PC-3 (cell line): ENCODE measurements around the gene HEXIM1. TPM values are rescaled to one million over a fixed set of nuclear protein-coding genes. Genes with fewer than 3 reads are reported as not detected.

Source experiments
- ATAC-seq: fragments of 200-7000 bp; cut with Tn5 transposase; 2 replicates; pipeline ENCODE4 v1.9.1; 2020; ENCODE audit warnings: mild to moderate bottlenecking, moderate library complexity
- BruUV-seq: library from RNA; stranded (reverse); fragments of 400-500 nt; replicated peaks from 2 replicates; lab custom pipeline; 2021; lab: Mats Ljungman, UMichigan
- CTCF ChIA-PET: fragments of 300-600 bp; sonication (Branson Sonifier 250); formaldehyde crosslinking; loops from one replicate; lab custom pipeline; 2022; ENCODE audit warnings: antibody characterized with exemption; lab: Charles Lee
- POLR2A ChIA-PET: fragments of 300-600 bp; sonication (Branson Sonifier 250); formaldehyde crosslinking; loops from one replicate; lab custom pipeline; 2022; ENCODE audit warnings: antibody characterized with exemption; ENCODE audit not compliant: unreplicated experiment; lab: Charles Lee
- DNase-seq: peaks from one replicate; pipeline ENCODE4 v3.0.0-alpha.2; 2015
- H2AFZ ChIP-seq: fragments of 300-600 bp; sonication (generic); 2 replicates; pipeline ENCODE4 v1.6.0; 2016; ENCODE audit warnings: antibody characterized with exemption, low read length
- H3F3A ChIP-seq: fragments of 300-600 bp; sonication (generic); one replicate; pipeline ENCODE4 v1.6.0; 2017; ENCODE audit warnings: antibody characterized with exemption, low read length, control low read depth, mild to moderate bottlenecking; ENCODE audit not compliant: unreplicated experiment
- H3K27ac ChIP-seq: fragments of 300-600 bp; sonication (generic); 2 replicates; pipeline ENCODE4 v1.5.1; 2016; ENCODE audit warnings: mild to moderate bottlenecking, low read length
- H3K27me3 ChIP-seq: fragments of 300-600 bp; sonication (generic); 2 replicates; pipeline ENCODE4 v1.6.1; 2016; ENCODE audit warnings: low read length, mixed read lengths
- H3K36me3 ChIP-seq: fragments of 300-600 bp; sonication (generic); 2 replicates; pipeline ENCODE4 v1.6.1; 2016; ENCODE audit warnings: low read depth, mixed run types, low read length, mixed read lengths
- H3K4me1 ChIP-seq: fragments of 300-600 bp; sonication (generic); 2 replicates; pipeline ENCODE4 v1.5.1; 2016; ENCODE audit warnings: low read length; ENCODE audit not compliant: insufficient read depth
- H3K4me2 ChIP-seq: fragments of 300-600 bp; sonication (generic); 2 replicates; pipeline ENCODE4 v1.6.0; 2016; ENCODE audit warnings: low read length
- H3K4me3 ChIP-seq: fragments of 300-600 bp; sonication (generic); 2 replicates; pipeline ENCODE4 v1.5.1; 2016; ENCODE audit warnings: mild to moderate bottlenecking, low read length, mixed read lengths
- H3K79me2 ChIP-seq: fragments of 300-600 bp; sonication (generic); 2 replicates; pipeline ENCODE4 v1.6.1; 2017; ENCODE audit warnings: low read length, mixed read lengths
- H3K9ac ChIP-seq: fragments of 300-600 bp; sonication (generic); 2 replicates; pipeline ENCODE4 v1.6.0; 2016; ENCODE audit warnings: mild to moderate bottlenecking, low read length
- H3K9me2 ChIP-seq: fragments of 300-600 bp; sonication (generic); replicated peaks from 2 replicates; pipeline ENCODE4 v1.6.1; 2016; ENCODE audit warnings: mixed run types, low read length, mixed read lengths
- H3K9me3 ChIP-seq: fragments of 300-600 bp; sonication (generic); 2 replicates; pipeline ENCODE4 v1.6.1; 2016; ENCODE audit warnings: low read length, mixed read lengths
- H4K20me1 ChIP-seq: fragments of 300-600 bp; sonication (generic); 2 replicates; pipeline ENCODE4 v1.6.1; 2016; ENCODE audit warnings: low read length, mixed read lengths
- CTCF ChIP-seq: fragments of 300-600 bp; sonication (generic); conservative IDR thresholded peaks from 2 replicates; pipeline ENCODE4 v1.5.1; 2017; ENCODE audit warnings: antibody characterized with exemption, low read depth, mild to moderate bottlenecking, low read length
- EZH2 ChIP-seq: fragments of 300-600 bp; sonication (generic); IDR thresholded peaks from one replicate; pipeline ENCODE4 v1.6.1; 2017; ENCODE audit warnings: antibody characterized with exemption, mild to moderate bottlenecking, low read length; ENCODE audit not compliant: unreplicated experiment
- EZH2phosphoT487 ChIP-seq: fragments of 300-600 bp; sonication (generic); IDR thresholded peaks from 2 replicates; pipeline ENCODE4 v1.6.1; 2018; ENCODE audit warnings: mild to moderate bottlenecking, antibody characterized with exemption, low read length, borderline replicate concordance
- intact Hi-C: fragments of 100-400 bp; cut with micrococcal nuclease; formaldehyde crosslinking; loops from 2 replicates; pipeline ENCODE4 v1.9.0; 2023
- total RNA-seq: library from RNA; depleted of rRNA; stranded (reverse); fragments of >200 nt; gene quantifications from 2 replicates; pipeline ENCODE4 v1.2.3, GENCODE V29; 2014

Gene HEXIM1
- total RNA-seq, 1 experiment from 2014 or later: 47.3 TPM

GRCh38 chr17:45160447-45161287 is 12.4 kb downstream of the HEXIM1 start:
- Histone ChIP-seq H3K27me3 (no peaks in the 10 kb centered on the region), H3K27ac (peak overlapping the region; percentile 91), H3K9me3 (no peaks in the 10 kb centered on the region), H4K20me1 (no peaks in the 10 kb centered on the region), H3K79me2 (peaks cover 33% of the 10 kb centered on the region), H3K9ac (peak overlapping the region; percentile 99), H3K4me1 (peaks cover 40% of the 10 kb centered on the region), H3K9me2 (no peaks in the 10 kb centered on the region), H3F3A (no peaks in the 10 kb centered on the region), H3K4me2 (peak overlapping the region; percentile 83), H2AFZ (peak overlapping the region; percentile 47), H3K4me3 (peak overlapping the region; percentile 83), H3K36me3 (no peaks in the 10 kb centered on the region)
- intact Hi-C loops: loop anchor here (1.0 kb wide), 2 partner anchors 11 to 12 kb away; partner anchors contain the start of gene HEXIM1
- BruUV-seq: TSS peak; percentile 58
- DNase-seq (peak; percentile 61), ATAC-seq (peak; percentile 34)
- no peak for TF ChIP-seq EZH2phosphoT487
- peak; percentile 38 for TF ChIP-seq CTCF
- ChIA-PET POLR2A (interaction anchor here (0.6 to 2.7 kb wide), 11 partner anchors 9 to 1107 kb away, joined by 3 to 77 read pairs (median 8); partner anchors contain the start of genes HEXIM1 and MAP3K14), CTCF (interaction anchor here (0.7 to 2.3 kb wide), 7 partner anchors 9 to 37 kb away, joined by 3 to 22 read pairs (median 12); partner anchors contain the start of genes ACBD4 and HEXIM1)

- H3K9ac ChIP-seq: peak within 1 kb of the TSS; percentile 99
- BruUV-seq: no TSS peak
- H3K4me3 ChIP-seq: peak within 1 kb of the TSS; percentile 83
- no peaks in the 10 kb centered on the region for H3K36me3 ChIP-seq
- no peaks in the 10 kb centered on the region for H4K20me1 ChIP-seq
- peak within 1 kb of the TSS; percentile 91 for H3K27ac ChIP-seq
- no peaks in the 10 kb centered on the region for H3F3A ChIP-seq
- H3K9me3 ChIP-seq: no peaks in the 10 kb centered on the region
- peak within 1 kb of the TSS; percentile 83 for H3K4me2 ChIP-seq
- no peaks in the 10 kb centered on the region for H3K27me3 ChIP-seq
- ATAC-seq (peak; percentile 87), DNase-seq (peak; percentile 100)
- H3K9me2 ChIP-seq: no peaks in the 10 kb centered on the region
- H3K79me2 ChIP-seq: peaks cover 33% of the 10 kb centered on the region
- H3K4me1 ChIP-seq: peaks cover 39% of the 10 kb centered on the region
- CTCF ChIA-PET: interaction anchor here (0.7 to 2.3 kb wide), 6 partner anchors 10 to 36 kb away, joined by 3 to 22 read pairs (median 14); partner anchors contain the start of genes ACBD4 and HEXIM1
- POLR2A ChIA-PET: interaction anchor here (0.6 to 2.7 kb wide), 11 partner anchors 9 to 1106 kb away, joined by 3 to 77 read pairs (median 8); partner anchors contain the start of genes HEXIM1 and MAP3K14
- TF ChIP-seq EZH2phosphoT487 (no peak), EZH2 (no peak), CTCF (no peak)
- intact Hi-C loops: loop anchor here (1.0 kb wide), 2 partner anchors 10 to 13 kb away; partner anchors contain the start of gene HEXIM1
- peak within 1 kb of the TSS; percentile 47 for H2AFZ ChIP-seq
Measured at GRCh38 chr17:45161288-45162024, 13.2 kb downstream of the HEXIM1 start, which contains the start of gene HEXIM2. TSS of gene HEXIM2 (plus strand) at chr17:45161875. CDS start at chr17:45162794, 919 bp downstream.
